Breast epithelium (tissue), 4 donors: Measurements from ENCODE around the gene NPTXR. TPM values are rescaled to one million over a fixed set of nuclear protein-coding genes. Genes with fewer than 3 reads are reported as not detected.

Source experiments
- DNase-seq, 2 donors: peaks; one replicate each; pipeline ENCODE4 v3.0.0-alpha.2; 2019; ENCODE audit warnings: low spot score in 2 of 2
- H3K27ac ChIP-seq, 2 donors: fragments of 200-600 bp; sonication (generic) in 1 of 2; one replicate each; pipeline ENCODE4 v1.5.1; 2016 to 2019; ENCODE audit warnings: mild to moderate bottlenecking in 1 of 2
- H3K27me3 ChIP-seq, 2 donors: fragments of 200-600 bp; sonication (generic) in 1 of 2; one replicate each; pipeline versions ENCODE4 v1.5.1 to v1.6.0; 2017 to 2019; ENCODE audit warnings: control low read depth in 1 of 2, mild to moderate bottlenecking in 1 of 2
- H3K36me3 ChIP-seq: fragments of 200-600 bp; one replicate; pipeline ENCODE4 v1.5.1; 2019
- H3K4me1 ChIP-seq, 2 donors: fragments of 200-600 bp; sonication (generic); one replicate each; pipeline ENCODE4 v1.5.1; 2016 to 2019; ENCODE audit warnings: control low read depth in 1 of 2
- H3K4me3 ChIP-seq, 3 donors: fragments of 200-600 bp; sonication (generic); 1 replicate in 2 of 3; 2 replicates in 1 of 3; pipeline ENCODE4 v1.5.1; 2016 to 2019; ENCODE audit warnings: mild to moderate bottlenecking in 3 of 3, moderate library complexity in 2 of 3
- H3K9me3 ChIP-seq, 2 donors: fragments of 200-600 bp; sonication (generic) in 1 of 2; one replicate each; pipeline ENCODE4 v1.5.1; 2016 to 2019; ENCODE audit warnings: control low read depth in 1 of 2
- POLR2A ChIP-seq: fragments of 450-650 bp; IDR thresholded peaks from one replicate; pipeline ENCODE4 v1.6.1; 2016; ENCODE audit warnings: antibody characterized with exemption, mild to moderate bottlenecking, moderate library complexity
- POLR2AphosphoS5 ChIP-seq, 3 donors: sonication (generic); formaldehyde crosslinking; IDR thresholded peaks; one replicate each; pipeline ENCODE4 v1.6.1; 2017; ENCODE audit warnings: antibody characterized with exemption in 3 of 3
- intact Hi-C: fragments of 100-400 bp; cut with DNase I; formaldehyde crosslinking; loops from one replicate; pipeline ENCODE4 v1.15.1; 2023; ENCODE audit warnings: low total_unique reads
- total RNA-seq, 3 donors: library from RNA; depleted of rRNA; stranded (reverse); fragments of >200 nt; gene quantifications; one replicate each; pipeline ENCODE4 v1.1.0, GENCODE V29; 2016
- TF ChIP-seq, protein P1 (sequence below), 3 donors: fragments of 450-650 bp; IDR thresholded peaks; one replicate each; pipeline ENCODE4 v1.5.1; 2016 to 2017; ENCODE audit warnings: antibody characterized with exemption in 3 of 3, mild to moderate bottlenecking in 3 of 3, moderate library complexity in 3 of 3

NPTXR gene
- total RNA-seq, 3 donors from 2014 or later, result 3.7 to 4.6 (median 4.5) TPM

DNA sequence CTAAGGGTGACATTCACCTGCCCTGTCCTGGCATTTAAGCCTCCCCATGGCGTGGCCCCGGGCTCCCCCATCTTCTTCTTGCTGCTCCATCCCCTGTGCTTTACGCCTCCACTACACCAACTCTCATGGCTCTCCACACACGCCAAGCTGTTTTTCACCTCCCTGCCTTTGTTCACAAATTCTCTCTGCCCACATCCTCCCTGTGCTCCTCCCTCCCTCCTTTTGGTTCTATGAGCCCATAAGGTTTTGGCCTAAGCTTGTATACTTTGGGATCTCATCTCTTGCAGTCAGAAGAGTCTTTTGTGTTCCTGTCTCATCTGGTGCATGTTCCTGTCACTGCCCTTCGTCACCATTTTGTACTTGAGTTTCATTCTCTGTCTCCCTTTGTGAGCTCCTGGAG, 45.3 kb downstream of the NPTXR start:
- no peak overlapping the region for H3K4me3 ChIP-seq
- H3K27me3 ChIP-seq, result no peaks in the 10 kb centered on the region
- H3K4me1 ChIP-seq, result no peaks in the 10 kb centered on the region
- TF ChIP-seq, protein P1, sequence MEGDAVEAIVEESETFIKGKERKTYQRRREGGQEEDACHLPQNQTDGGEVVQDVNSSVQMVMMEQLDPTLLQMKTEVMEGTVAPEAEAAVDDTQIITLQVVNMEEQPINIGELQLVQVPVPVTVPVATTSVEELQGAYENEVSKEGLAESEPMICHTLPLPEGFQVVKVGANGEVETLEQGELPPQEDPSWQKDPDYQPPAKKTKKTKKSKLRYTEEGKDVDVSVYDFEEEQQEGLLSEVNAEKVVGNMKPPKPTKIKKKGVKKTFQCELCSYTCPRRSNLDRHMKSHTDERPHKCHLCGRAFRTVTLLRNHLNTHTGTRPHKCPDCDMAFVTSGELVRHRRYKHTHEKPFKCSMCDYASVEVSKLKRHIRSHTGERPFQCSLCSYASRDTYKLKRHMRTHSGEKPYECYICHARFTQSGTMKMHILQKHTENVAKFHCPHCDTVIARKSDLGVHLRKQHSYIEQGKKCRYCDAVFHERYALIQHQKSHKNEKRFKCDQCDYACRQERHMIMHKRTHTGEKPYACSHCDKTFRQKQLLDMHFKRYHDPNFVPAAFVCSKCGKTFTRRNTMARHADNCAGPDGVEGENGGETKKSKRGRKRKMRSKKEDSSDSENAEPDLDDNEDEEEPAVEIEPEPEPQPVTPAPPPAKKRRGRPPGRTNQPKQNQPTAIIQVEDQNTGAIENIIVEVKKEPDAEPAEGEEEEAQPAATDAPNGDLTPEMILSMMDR (IDR thresholded peaks at IDR 0.05), result no peak
- TF ChIP-seq POLR2AphosphoS5 (IDR thresholded peaks at IDR 0.05), result no peak
- no peak for TF ChIP-seq POLR2A
- DNase-seq, result no peak
- no peaks in the 10 kb centered on the region for H3K36me3 ChIP-seq
- H3K27ac ChIP-seq, result no peak overlapping the region
- H3K9me3 ChIP-seq, result no peaks in the 10 kb centered on the region
- intact Hi-C loops, result no loop called here

- Histone ChIP-seq H3K4me1 (no peaks in the 10 kb centered on the region), H3K36me3 (no peaks in the 10 kb centered on the region), H3K9me3 (no peaks in the 10 kb centered on the region), H3K4me3 (no peak overlapping the region), H3K27ac (no peak overlapping the region), H3K27me3 (no peaks in the 10 kb centered on the region)
- no peak for DNase-seq
- intact Hi-C loops, result loop anchor here (1.0 kb wide), 1 partner anchor 23 kb away; no protein-coding TSS in a partner anchor
- TF ChIP-seq POLR2AphosphoS5 (IDR thresholded peaks at IDR 0.05), result no peak
- TF ChIP-seq POLR2A, result no peak
- TF ChIP-seq, protein P1 (IDR thresholded peaks at IDR 0.05), result no peak
These were observed 47.4 kb downstream of the NPTXR start for GRCh38 chr22:38796262-38796957.

DNA sequence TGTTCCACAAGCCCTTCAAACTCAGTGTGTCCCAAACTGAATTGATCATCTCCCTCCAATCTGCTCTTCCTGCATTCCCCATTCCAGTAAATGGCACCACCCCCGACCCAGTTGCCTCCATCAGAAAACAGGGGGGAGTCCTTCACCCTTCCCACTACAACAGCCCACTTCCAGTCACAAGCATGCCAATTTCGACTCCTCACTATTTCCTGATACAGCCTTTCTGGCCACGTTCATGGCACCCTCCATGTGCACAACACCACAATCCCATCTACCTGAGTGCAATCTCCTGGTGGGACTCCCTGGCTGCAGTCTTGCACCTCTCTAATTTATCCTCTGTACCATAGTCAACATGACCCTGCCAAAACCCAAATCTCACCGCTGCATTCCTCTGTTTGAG, 48.3 kb downstream of the NPTXR start:
- H3K36me3 ChIP-seq, result no peaks in the 10 kb centered on the region
- TF ChIP-seq, protein P1 (IDR thresholded peaks at IDR 0.05), result no peak
- H3K4me1 ChIP-seq, result no peaks in the 10 kb centered on the region
- DNase-seq, result no peak
- H3K27ac ChIP-seq, result no peak overlapping the region
- intact Hi-C loops, result no loop called here
- no peak overlapping the region for H3K4me3 ChIP-seq
- H3K27me3 ChIP-seq, result no peaks in the 10 kb centered on the region
- H3K9me3 ChIP-seq, result no peaks in the 10 kb centered on the region

GRCh38 chr22:38793721-38794466, 49.9 kb downstream of the NPTXR start, which contains the start of gene DNAL4:
DNAL4 (minus strand) TSS chr22:38794143; CDS start chr22:38782731, 11,412 bp downstream.
- Histone ChIP-seq H3K4me1 (peaks cover 0 to 5% of the 10 kb centered on the region in 2 donors), H3K36me3 (no peaks in the 10 kb centered on the region), H3K4me3 (peak within 1 kb of the TSS; percentile 83 to 85 (median 84)), H3K9me3 (no peaks in the 10 kb centered on the region), H3K27ac (peak within 1 kb of the TSS; percentile 93 to 95), H3K27me3 (no peaks in the 10 kb centered on the region)
- intact Hi-C loops, result no loop called here
- TF ChIP-seq, protein P1 (IDR thresholded peaks at IDR 0.05), result no peak
- TF ChIP-seq POLR2AphosphoS5 (IDR thresholded peaks at IDR 0.05), result peak in 2 of 3 donors; percentile 52 to 81
- no peak for TF ChIP-seq POLR2A
- DNase-seq, result peak; percentile 94 to 98

- Histone ChIP-seq H3K4me1 (peaks cover 3 to 8% of the 10 kb centered on the region in 2 donors), H3K27me3 (no peaks in the 10 kb centered on the region), H3K9me3 (no peaks in the 10 kb centered on the region), H3K27ac (peak overlapping the region; percentile 93 to 95), H3K4me3 (peak overlapping the region; percentile 83 to 85 (median 84)), H3K36me3 (no peaks in the 10 kb centered on the region)
- no peak for DNase-seq
- intact Hi-C loops, result no loop called here
- no peak for TF ChIP-seq POLR2AphosphoS5 (IDR thresholded peaks at IDR 0.05)
- TF ChIP-seq, protein P1 (IDR thresholded peaks at IDR 0.05), result no peak
- no peak for TF ChIP-seq POLR2A
These were observed 50.5 kb downstream of the NPTXR start for GRCh38 chr22:38793317-38793716.
